B cell (primary cell): ENCODE data around the gene FCSK.

Experiments
- EZH2 ChIP-seq: IDR thresholded peaks from 2 replicates; pipeline ENCODE4 v1.6.1; 2012; ENCODE audit warnings: borderline replicate concordance, low read depth, mild to moderate bottlenecking, moderate library complexity, low read length; ENCODE audit not compliant: insufficient read depth, poor library complexity, severe bottlenecking
- TF ChIP-seq, protein P1 (sequence below): fragments of 200-600 bp; IDR thresholded peaks from one replicate; pipeline ENCODE4 v1.8.0; 2022; ENCODE audit warnings: antibody characterized with exemption, mild to moderate bottlenecking

DNA sequence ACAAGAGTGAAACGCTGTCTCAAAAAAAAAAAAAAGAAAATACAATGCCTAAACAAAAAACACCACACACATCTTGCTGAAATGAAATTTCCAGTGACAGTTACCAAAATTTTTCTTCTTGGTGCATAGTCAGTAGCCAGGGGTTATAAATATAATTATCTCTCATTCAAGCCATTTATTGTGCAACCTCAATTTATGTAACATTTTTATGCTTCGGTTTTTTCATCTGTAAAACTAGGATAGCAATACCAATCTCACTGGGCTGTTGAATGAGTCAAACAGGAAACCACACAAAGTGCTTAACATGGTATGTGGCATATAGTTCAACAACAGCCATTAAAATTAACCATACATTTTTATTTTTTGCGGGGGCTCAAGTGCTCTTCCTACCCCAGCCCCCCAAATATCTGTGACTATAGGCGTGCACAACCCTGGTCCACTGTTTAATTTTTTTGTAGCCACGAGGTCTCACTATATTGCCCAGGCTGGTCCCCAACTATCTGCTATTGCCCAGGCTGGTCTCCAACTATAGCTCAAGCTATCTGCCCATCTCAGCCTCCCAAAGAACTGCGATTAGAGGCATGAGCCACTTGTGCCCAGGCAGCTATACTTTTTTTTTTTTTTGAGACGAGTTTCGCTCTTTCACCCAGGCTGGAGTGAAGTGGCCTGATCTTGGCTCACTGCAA lies 66.4 kb downstream of the FCSK start:
- TF ChIP-seq EZH2, result no peak
- TF ChIP-seq, protein P1, sequence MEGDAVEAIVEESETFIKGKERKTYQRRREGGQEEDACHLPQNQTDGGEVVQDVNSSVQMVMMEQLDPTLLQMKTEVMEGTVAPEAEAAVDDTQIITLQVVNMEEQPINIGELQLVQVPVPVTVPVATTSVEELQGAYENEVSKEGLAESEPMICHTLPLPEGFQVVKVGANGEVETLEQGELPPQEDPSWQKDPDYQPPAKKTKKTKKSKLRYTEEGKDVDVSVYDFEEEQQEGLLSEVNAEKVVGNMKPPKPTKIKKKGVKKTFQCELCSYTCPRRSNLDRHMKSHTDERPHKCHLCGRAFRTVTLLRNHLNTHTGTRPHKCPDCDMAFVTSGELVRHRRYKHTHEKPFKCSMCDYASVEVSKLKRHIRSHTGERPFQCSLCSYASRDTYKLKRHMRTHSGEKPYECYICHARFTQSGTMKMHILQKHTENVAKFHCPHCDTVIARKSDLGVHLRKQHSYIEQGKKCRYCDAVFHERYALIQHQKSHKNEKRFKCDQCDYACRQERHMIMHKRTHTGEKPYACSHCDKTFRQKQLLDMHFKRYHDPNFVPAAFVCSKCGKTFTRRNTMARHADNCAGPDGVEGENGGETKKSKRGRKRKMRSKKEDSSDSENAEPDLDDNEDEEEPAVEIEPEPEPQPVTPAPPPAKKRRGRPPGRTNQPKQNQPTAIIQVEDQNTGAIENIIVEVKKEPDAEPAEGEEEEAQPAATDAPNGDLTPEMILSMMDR, result no peak
